ENCODE data around the gene HSPA1A.

The HSPA1A gene

DNA sequence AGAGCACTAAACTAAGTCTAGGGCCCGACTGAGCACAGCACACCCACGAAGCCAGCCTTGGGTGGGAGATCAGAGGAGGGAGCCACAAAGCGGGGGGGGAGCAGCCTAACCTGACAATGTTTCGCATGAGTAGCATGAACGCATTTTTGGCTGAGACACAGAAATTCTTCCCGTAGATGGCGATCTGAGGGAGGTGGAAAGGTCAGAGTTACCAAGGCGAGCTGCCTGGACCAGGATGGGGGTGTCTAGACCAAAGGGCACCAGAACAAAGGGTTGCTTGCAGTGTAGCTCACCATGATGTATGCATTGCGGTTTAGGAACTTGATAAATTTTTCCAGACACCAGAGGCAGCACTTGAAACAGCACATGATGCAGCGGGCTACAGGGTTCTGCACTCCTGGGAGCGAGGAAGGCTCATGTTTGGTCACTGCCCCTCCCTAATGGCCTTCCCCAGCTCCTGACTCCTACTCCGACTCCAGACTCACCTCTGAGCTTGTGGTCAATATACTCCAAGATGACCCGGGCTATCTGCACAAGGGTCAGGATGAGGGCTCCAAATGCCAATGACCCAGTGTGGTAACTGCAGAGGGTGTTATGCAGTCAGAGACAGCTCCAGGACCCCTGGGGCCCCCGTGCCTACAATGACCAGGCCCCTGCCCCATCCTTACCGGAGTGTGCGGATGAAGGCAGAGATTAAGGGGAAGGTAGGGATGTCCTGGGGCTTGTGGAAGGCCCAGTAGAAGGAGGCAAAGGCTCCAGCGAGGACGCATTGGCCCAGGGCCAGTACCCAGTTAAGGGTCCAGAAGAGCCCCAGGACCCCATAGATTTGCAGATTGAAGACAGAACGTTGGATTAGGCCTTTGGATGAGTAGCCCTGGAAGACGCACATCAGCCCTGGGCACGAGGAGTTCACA lies 50.1 kb downstream of the HSPA1A start:
- no peak for DNase-seq

All from CD4-positive, alpha-beta T cell treated with Interleukin-17A for 1 hour (primary cell).